Right hindlimb (tissue), 1 donor: ENCODE data around the gene IRF2BP1.

ENCODE experiments used
- DNase-seq: peaks from one replicate; pipeline ENCODE4 v3.0.0-alpha.2; 2018

IRF2BP1 gene, protein sequence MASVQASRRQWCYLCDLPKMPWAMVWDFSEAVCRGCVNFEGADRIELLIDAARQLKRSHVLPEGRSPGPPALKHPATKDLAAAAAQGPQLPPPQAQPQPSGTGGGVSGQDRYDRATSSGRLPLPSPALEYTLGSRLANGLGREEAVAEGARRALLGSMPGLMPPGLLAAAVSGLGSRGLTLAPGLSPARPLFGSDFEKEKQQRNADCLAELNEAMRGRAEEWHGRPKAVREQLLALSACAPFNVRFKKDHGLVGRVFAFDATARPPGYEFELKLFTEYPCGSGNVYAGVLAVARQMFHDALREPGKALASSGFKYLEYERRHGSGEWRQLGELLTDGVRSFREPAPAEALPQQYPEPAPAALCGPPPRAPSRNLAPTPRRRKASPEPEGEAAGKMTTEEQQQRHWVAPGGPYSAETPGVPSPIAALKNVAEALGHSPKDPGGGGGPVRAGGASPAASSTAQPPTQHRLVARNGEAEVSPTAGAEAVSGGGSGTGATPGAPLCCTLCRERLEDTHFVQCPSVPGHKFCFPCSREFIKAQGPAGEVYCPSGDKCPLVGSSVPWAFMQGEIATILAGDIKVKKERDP

DNA sequence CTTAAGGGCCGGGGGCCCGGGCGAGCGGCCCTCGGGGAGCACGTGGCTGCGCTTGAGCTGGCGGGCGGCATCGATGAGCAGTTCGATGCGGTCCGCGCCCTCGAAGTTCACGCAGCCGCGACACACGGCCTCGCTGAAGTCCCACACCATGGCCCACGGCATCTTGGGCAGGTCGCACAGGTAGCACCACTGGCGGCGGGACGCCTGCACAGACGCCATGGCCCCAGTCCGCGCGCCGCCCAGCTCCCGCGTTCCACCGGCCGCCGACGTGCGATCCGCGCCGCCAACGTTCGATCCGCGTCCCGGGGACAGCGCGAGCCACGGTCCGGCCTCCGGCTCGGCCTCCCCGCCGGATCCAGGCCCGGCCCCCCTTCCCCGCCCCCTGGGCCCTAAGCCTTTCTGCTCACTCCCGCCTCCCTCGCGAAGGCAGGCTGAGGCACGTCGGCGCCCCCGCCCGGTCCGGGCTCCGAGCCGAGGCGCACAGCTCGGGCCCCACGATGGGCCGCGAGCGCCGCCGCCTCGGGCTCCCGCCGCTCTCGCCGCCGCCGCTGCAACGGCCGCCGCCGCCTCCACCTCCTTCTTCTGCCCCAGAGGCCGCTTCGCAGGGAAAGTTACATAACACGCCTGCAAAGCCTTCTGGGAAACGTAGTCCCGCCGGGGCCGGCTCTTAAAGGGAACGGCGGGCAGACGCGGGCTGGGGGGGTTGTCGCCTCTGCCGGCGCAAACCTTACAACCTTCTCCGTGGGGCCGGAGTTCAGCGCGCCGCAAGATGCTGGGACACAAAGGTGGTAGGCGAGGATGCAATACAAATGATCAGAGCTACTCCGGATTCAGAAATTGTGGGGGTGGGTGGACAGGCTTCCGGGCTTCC lies at the start of gene IRF2BP1:
Gene IRF2BP1, minus strand, starts transcription at position 586 of the 871 bp plus-strand sequence. Its CDS starts 367 bp downstream, at position 219.
- peak; percentile 96 for DNase-seq

DNA sequence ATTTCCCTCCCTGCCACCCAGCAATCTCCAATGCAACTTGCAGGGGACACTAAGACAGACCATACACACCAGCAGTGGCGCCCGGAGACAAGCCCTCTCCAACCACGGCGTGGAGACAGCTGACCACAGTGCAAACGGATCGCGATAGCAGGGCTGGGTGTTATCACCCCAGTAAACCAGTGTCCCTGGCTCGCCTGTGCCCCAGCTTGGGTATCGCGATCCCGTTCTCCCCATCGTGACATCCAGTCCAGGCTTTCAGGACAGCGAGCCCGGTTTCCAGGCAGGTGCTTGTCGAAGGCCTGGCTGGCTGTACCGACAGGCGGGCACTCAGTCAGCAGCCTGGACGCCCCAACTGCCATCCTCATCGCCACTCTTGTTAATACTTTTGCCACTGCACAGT lies 49.3 kb upstream of the IRF2BP1 start:
- DNase-seq, result no peak

DNA sequence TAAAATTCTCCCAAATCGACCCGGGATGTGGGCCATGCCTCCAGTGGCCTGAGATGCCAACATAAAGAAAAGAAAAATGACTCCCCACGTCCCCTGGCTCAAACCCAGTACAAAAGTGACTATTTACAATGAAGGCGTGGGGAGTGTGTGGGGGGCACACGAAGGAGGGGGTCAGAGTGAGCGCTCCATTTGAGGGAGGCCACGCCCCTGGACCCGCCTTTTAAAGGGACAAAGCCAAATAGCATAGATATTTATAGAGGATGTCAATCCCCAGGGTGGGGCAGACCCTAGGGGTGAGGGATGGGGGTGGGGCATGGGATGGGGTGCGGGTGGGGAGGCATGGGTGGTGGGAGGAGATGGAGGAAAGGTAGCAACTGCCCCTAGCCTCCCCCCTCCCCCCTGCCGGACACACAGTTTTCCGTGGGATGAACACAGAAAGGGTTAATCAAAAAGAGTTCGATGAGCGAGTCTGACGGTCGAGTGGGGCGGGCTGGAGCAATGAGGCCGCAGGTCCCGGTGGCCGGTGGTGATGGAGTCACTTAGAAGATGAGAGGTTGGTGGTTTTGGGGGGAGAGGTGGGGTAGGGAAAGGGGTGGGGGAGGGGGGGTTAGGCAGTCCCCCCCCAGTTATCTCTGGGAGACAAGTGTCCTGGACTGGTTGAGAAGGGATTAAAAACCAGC lies 48.8 kb upstream of the IRF2BP1 start:
- DNase-seq, result no peak

DNA sequence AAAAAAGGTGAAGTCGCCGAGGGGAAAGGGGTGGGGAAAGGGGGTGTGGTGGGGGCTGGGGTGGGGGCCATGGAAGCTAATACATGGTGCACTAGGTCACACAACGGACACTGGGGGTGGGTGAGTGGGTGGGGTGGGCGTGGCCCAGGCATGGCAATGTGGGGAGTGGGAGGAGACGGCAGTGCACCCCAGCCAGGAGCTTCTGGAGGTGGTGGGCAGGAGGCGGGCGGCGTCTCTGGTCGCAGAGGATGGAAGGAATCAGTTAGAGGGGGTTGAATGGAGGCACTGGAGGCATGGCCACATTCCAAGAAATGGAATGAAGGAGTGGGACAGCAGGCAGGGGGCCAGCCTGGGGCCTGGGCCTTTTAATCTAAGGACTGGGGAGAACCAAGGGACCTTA lies 47.8 kb upstream of the IRF2BP1 start:
- no peak for DNase-seq

DNA sequence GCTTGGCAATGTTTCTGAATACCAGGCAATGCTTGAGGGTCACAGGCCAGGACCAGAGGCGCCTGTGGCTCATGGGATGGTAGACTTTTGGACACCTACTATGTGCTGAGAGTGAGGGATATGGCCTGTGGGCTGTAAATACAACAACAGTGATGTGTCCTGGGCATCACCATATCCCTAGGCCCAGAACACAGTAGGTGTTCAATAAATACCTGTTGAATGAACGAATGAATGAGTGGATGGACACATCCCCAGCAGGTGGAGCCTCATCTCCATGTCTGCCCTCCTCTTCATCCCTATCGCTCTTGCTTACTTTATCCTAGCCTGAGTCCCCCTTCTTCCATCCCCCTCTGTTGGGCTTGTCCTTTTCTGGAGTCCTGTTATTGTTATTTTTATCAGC lies 45.1 kb upstream of the IRF2BP1 start:
- DNase-seq, result no peak

DNA sequence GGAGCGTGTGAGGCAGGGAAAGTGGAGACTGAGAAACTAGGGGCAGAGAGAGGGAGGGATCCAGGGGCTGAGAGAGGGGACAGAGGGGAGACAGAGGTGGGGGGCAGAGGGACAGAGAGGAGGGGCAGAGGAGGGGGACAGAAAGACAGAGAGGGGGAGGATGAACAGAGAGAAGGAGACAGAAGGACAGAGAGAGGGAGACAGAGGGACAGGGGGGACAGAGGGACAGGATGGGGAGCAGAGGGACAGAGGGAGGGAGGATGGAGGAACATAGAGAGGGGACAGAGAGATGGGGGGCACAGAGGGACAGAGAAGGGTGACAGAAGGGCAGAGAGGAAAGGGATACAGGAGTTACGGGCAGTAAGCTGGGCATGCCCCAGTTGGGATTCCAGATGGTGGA lies 43.3 kb upstream of the IRF2BP1 start:
- no peak for DNase-seq

DNA sequence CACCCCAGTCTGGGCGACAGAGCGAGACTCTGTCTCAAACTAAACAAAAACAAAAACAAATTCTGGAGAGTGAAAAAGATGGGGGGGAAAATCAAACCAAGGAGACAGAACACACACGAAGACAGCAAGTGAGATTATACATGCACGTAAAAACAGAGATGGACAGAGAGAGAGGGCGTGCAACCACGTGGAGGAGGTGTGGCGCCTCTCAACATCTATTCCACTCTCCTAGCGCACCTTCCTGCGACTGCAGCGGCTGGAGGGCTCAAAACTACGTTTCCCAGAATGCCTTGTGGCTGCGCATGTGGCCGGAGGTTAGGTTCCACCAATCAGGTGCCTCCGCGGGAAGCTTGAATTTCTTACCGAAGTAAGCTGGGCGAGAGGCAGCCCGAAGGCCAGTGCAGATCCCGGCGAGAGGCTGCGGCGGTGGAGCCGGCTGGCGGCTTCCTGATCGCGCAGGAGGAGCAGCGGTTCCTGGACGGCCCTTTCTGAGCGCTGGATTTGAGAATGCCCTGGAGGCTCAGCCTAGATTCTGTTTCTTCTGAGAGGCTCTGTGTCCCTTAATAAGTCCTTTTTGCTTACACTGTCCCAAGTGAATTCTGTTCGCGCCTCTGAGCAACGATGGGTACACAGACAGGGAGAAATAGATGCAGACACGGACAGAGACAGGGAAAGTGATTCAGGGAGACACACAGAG lies 41.8 kb upstream of the IRF2BP1 start:
- DNase-seq, result peak; percentile 90

DNA sequence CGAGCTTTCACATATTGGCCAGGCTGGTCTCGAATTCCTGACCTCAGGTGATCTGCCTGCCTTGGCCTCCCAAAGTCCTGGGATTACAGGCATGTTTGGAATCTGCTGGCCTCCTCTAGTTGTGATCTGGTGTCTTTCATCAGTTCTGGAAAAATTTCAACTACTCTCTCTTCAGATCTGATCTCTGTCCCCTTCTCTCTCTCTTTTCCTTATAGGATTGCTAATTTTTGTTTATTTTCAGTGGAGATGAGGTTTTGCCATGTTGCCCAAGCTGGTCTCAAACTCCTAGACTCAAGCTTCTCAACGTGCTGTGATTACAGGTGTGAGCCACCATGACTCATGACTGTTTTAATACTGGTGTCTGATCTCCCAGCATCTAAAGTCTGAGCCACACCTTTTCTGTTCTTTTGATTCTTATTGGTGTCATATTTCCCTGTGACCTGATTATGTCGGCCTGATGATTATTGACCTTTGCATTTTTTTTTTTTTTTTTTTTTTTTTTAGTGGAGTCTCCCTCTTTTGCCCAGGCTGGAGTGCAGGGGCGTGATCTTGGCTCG lies 39.0 kb upstream of the IRF2BP1 start:
- no peak for DNase-seq

DNA sequence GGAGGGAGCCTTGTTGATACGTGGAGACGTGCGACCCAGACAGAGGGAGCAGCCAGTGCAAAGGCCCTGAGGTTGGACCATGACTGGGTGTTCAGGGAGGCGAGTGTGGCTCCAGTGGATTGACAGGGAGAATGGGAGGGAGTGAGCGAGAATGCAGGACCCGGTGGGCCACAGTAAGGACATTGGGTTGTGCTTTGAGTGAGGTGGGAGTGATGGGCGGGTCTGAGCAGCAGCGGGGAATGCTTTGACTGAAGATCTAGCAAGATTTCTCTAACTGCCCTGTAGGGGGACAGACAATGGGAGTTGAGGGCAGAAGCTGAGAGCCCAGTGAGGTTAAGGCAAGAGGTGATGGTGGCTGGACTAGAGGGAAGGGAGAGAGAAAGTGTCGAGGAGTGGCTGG lies 36.3 kb upstream of the IRF2BP1 start:
- DNase-seq, result no peak

DNA sequence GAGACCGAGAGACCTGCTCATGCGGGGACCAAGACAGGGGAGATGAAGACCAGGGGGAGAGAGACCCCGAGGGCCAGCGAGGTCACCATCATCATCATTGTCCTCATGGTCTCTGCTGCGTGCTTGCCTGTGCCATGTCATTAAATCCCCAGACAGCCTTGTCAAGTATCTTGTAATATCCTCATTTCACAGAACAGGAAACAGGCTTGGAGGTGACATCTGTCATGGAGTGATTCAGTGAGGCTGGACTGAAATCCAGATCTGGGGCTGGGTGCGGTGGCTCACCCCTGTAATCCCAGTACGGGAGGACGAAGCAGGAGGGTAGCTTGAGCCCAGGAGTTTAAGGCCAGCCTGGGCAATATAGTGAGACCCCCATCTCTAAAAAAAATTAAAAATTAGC lies 34.5 kb upstream of the IRF2BP1 start:
- DNase-seq, result no peak

DNA sequence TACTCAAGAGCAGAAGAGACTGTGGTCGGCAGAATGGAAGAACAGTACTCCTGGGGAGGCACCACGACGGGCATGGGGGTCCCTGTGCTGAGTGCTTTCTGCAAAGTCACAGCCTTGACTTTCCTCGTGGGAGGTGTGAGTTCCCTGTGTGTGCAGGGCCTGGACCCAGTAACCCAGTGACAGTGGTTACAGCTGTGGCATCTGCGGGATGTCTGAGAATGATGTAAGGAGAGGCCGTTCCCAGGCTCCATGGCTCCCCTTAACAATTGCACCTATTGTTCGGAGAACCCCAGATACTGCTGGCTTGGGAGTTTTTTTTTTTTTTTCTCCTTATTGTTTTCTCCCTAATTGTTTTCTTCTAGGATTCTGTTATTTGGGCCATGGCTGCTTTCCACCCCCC lies 33.7 kb upstream of the IRF2BP1 start:
- DNase-seq, result no peak

DNA sequence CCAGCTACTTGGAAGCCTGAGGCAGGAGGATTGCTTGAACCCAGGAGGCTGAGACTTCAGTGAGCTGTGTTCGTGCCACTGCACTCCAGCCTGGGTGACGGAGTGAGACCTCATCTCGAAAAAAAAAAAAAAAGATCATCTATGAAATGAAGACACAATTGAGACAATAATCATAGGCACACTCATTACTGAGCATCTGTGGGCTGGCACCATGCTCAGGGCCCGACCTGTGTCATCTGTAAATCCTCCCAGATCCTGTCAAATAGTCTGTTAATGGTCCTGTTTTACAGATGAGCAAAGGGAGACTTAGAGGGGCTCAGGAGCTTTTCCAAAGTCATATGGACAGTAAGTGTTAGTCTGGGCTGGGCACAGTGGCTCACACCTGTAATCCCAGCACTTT lies 32.8 kb upstream of the IRF2BP1 start:
- DNase-seq, result no peak

DNA sequence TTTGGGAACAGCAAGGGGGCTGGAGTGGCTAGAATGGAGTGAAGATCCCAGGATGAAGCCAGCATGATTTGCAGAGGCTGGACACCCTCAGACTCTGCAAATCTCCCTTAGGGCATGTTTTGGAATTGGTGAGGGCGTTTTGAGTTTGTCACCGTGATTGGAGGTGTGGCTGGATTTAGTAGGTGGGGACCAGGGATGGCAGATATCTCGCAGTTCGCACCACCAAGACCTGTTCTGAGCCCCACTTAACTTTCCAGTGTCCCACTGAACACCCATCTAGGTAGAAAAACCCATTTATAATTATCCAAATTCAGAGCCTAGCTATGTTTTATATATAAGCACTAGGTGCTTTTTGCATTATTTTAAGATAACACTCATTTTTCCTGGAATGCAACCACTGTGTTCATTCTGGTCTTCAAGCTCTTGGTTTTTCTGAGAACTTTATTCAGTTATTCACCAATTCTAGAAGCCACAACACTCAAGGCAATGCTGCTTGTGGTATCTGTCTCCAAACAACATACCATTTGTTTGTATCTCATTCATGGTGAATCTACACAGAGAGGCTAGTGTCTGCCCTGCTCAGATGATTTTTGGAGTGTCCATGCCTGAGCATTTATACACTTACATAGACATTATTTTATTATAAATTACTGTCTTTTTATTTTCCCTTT lies 31.6 kb upstream of the IRF2BP1 start:
- no peak for DNase-seq

DNA sequence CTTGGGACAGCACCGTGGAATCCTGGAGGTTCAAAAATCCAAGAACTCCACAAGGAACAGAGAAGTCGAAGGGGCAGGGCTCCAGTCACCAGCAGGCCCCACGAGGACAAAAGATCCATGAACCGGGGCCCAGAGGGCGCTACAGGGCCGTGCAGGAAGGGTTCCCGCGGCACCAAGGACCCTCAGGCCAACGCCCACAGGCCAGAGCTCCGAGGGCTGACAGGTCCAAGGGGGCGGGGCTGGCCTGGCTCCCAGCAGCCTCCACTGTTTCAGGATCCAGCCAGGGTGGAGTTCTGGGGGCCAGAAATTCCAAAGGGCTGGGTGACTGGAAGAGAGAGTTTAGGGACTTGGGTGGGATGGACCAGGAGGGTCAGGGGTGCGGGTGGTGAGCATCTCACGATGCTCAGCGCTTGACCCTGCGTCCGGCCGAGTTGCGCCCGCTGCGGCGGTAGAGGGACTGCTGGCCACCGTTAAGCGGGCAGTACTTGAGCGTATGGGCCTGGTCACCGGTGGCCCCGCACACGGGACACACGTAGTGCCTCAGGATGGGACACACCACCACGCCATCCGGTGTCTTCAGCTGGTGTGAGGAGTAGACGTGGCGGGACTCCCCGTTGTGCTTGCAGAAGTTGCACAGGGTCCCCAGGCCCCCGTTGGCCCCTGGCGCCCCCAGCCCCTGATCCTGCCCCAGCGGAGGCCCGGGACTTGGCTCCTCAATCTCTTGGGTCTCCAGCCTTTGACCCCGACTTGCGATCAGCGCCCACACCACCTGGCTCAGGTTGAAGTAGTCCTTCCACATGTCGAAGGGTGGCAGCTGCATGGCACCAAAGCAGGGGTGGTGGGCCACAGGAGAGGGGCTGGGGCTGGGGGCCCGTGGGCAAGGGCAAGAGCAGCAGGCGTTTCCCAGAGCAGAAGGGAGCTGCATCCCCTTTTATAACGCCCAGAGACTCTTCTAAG lies 28.2 kb upstream of the IRF2BP1 start, which contains the start of gene NANOS2:
Gene NANOS2, minus strand, starts transcription at position 905 of the 957 bp plus-strand sequence. Its CDS starts 85 bp downstream, at position 820.
- no peak for DNase-seq

DNA sequence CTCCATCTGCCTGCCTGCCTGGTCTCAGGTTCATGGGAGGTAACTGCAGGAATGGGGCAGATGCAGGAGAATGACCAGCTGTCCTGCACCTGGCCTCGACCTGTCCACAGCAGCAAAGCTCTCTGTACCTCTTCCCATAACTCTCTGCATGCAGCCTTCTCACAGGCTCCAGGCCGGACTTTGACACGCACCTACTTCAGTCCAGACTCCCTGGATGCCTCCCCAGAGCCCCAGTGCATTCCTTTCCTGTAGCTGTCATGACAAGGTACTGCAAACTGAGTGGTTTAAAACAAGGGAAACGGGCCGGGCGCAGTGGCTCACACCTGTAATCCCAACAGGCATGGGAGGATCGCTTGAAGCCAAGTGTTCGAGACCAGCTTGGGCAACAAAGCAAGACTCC lies 25.4 kb upstream of the IRF2BP1 start:
- DNase-seq, result no peak

DNA sequence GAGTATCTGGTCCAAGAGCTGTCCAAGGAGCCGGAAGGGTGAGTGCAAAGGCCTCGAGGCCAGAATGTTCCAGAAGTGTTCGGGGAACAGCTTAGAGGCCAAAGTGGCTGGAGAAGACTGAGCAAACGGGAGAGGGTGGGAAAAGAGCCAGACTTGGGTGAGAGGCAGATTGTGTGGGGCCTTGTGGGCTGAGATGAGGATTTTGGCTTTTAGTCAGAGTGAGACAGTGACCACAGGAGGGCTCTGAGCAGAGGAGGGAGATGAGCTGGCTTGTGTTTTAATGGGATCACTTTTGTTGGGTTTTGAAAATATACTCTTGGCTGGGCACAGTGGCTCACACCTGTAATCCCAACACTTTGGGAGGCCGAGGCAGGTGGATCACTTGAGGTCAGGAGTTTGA lies 23.0 kb upstream of the IRF2BP1 start:
- DNase-seq, result no peak

DNA sequence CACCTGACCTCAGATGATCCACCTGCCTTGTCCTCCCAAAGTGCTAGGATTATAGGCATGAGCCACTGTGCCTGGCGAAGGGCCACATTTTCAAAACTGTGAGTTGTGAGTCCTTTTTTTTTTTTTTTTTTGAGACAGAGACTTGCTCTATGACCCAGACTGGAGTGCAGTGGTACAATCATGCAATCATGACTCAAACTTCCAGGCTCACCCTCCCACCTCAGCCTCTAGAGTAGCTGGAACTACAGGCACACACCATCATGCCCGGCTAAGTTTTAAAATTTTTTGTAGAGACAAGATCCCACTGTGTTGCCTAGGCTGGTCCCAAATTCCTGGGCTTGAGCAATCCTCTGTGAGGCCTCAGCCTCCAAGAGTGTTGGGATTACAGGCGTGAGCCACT lies 20.3 kb upstream of the IRF2BP1 start:
- no peak for DNase-seq

DNA sequence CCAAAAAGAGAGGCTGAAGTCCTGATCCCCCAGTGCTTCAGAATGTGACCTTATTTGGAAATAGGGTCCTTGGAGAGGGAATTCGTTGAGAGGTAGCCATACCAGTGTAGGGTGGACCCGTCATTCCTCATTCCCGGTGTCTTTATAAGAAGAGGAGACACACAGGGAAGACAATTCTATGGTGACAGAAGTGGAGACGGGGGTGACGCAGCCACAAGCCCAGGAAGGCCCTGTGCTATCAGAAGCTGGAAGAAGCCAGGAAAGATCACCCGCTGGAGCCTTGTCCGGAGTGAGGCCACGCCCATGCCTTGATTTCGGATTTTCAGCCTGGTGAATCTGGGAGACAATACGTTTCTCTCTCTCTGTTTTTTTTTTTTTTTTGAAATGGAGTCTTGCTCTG lies 19.1 kb upstream of the IRF2BP1 start:
- DNase-seq, result no peak

DNA sequence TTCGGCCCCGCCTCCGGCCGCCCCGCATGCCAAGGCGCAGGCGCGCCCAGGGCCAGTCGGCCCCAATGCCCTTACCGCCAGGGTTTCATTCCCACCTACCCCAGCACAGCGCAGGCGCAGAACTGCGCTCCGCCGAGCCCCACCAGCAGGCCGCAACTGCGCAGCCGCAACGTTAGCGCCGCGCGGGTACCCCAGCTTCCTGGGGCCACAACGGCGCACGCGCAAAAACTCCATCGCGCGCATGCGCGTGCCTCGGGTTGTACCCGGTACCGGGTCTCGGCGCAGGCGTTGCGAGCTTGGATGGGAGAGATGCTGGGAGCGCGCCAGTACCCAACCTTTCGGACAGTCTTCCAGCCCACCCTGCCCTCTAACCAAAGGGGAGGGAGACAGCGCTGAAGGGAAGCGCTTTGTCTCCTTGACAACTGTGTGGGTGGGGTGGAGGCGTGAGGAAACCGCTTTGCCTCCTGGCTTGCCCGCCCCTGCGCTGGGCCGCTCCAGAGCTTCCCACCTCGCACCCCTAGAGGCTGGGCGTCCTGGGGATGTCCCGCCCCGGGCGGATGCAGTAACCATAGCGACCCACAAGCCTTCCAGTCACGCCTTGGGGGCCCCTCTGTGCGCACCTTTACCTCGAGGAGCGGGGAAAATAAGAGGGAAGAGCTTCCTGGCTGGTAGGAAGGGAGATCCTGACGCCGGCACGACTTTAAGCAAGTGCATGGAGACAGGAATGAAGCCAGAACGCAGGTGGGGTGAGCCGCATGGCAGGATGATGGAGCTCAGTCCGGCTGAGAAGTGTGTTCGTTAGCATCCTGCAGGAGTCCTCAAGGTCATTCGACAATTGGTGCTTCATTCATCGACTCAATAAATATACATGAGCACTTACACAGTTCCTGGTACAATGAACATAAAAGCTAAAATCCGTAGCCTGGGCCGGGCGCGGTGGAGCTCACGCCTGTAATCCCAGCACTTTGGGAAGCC lies 17.0 kb upstream of the IRF2BP1 start:
- DNase-seq, result peak; percentile 99
